Esophagus squamous epithelium (tissue), 4 donors: ENCODE results near the gene PTPRD.

ENCODE experiments used
- POLR2A ChIP-seq, 4 donors: fragments of 450-650 bp; IDR thresholded peaks; one replicate each; pipeline ENCODE4 v1.6.1; 2017; ENCODE audit warnings: antibody characterized with exemption in 4 of 4, mild to moderate bottlenecking in 4 of 4, moderate library complexity in 3 of 4
- TF ChIP-seq, protein P1 (sequence below), 6 experiments: fragments of 450-650 bp in 4 of 6; fragments of 200-600 bp in 2 of 6; sonication (generic) in 2 of 6; IDR thresholded peaks; one replicate each; pipeline ENCODE4 v1.5.1; 2016 to 2019; ENCODE audit warnings: antibody characterized with exemption in 6 of 6, mild to moderate bottlenecking in 4 of 6, moderate library complexity in 4 of 6

GRCh38 chr9:8365466-8366160, 2247.2 kb downstream of the PTPRD start:
- TF ChIP-seq, protein P1, sequence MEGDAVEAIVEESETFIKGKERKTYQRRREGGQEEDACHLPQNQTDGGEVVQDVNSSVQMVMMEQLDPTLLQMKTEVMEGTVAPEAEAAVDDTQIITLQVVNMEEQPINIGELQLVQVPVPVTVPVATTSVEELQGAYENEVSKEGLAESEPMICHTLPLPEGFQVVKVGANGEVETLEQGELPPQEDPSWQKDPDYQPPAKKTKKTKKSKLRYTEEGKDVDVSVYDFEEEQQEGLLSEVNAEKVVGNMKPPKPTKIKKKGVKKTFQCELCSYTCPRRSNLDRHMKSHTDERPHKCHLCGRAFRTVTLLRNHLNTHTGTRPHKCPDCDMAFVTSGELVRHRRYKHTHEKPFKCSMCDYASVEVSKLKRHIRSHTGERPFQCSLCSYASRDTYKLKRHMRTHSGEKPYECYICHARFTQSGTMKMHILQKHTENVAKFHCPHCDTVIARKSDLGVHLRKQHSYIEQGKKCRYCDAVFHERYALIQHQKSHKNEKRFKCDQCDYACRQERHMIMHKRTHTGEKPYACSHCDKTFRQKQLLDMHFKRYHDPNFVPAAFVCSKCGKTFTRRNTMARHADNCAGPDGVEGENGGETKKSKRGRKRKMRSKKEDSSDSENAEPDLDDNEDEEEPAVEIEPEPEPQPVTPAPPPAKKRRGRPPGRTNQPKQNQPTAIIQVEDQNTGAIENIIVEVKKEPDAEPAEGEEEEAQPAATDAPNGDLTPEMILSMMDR (IDR thresholded peaks at IDR 0.05), result no peak
- no peak for TF ChIP-seq POLR2A (IDR thresholded peaks at IDR 0.05)
